ENCODE data around the gene KCNJ1. TPM values are rescaled to one million over a fixed set of nuclear protein-coding genes. Genes with fewer than 3 reads are reported as not detected.
A peak's percentile ranks its signal among the peaks of the same experiment; 100 is the strongest.

The KCNJ1 gene
- total and polyA plus RNA-seq, 5 donors from 2014 or later = 0.39 TPM; not detected in 4

DNA sequence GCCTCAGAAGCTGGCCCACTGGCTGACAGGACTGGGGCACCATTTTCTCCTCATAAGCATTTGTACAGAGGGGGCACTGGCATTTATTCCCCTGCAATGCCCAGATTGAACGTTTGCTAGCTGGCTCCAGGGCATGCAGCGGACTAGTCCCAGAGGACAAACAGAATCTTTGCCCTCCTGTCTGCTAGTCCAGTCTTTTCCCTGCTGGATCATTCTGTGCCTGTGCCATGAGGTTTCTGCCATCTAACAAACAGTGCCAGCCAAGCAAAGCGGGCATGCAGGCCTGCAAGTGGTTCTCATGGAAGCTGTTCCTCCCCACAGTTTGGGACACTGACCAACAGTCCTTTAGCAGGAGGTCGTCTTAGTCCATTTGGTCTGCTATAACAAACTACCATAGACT, 53.4 kb downstream of the KCNJ1 start:
- Mint-ChIP-seq H3K27ac (peak overlapping the region in 2 of 3 donors; percentile 61 to 65), H3K36me3 (peaks cover 43% of the 10 kb centered on the region), H3K9me3 (no peaks in the 10 kb centered on the region), H3K4me3 (no peak overlapping the region), H3K27me3 (no peaks in the 10 kb centered on the region), H3K4me1 (peaks cover 0 to 6% (median 4%) of the 10 kb centered on the region in 4 donors)
- Histone ChIP-seq H3K27me3 (ENCODE audit: control insufficient read depth, insufficient read depth, low read length) (no peaks in the 10 kb centered on the region), H3K4me3 (ENCODE audit: low read depth, low read length) (no peak overlapping the region), H3K4me1 (ENCODE audit: control insufficient read depth, insufficient read depth, low read length, poor library complexity, severe bottlenecking) (no peaks in the 10 kb centered on the region), H3K27ac (ENCODE audit: insufficient read depth, low read length, poor library complexity, severe bottlenecking) (no peak overlapping the region), H3K36me3 (ENCODE audit: control insufficient read depth, insufficient read depth, low read length) (peaks cover 83% of the 10 kb centered on the region), H3K9me3 (ENCODE audit: control insufficient read depth in 2 of 2, low read length in 2 of 2) (no peaks in the 10 kb centered on the region)
- no peak for DNase-seq
- no peak for ATAC-seq (ENCODE audit: low read depth in 2 of 2)

DNA sequence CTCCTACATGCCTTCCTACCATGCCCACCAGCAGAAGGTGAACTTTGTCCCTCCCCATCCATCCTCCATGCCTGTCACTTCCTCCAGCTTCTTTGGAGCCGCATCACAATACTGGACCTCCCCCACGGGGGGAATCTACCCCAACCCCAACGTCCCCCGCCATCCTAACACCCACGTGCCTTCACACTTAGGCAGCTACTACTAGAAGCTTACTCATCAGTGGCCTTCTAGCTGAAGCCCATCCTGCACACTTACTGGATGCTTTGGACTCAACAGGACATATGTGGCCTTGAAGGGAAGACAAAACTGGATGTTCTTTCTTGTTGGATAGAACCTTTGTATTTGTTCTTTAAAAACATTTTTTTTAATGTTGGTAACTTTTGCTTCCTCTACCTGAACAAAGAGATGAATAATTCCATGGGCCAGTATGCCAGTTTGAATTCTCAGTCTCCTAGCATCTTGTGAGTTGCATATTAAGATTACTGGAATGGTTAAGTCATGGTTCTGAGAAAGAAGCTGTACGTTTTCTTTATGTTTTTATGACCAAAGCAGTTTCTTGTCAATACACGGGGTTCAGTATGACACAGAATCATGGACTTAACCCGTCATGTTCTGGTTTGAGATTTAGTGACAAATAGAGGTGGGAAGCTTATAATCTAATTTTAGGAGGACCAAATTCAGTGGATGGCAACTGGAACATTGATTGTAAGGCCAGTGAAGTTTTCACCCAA, 56.1 kb downstream of the KCNJ1 start:
- Histone ChIP-seq H3K4me1 (ENCODE audit: control insufficient read depth, insufficient read depth, low read length, poor library complexity, severe bottlenecking) (no peaks in the 10 kb centered on the region), H3K27ac (ENCODE audit: insufficient read depth, low read length, poor library complexity, severe bottlenecking) (no peak overlapping the region), H3K9me3 (ENCODE audit: control insufficient read depth in 2 of 2, low read length in 2 of 2) (no peaks in the 10 kb centered on the region), H3K36me3 (ENCODE audit: control insufficient read depth, insufficient read depth, low read length) (peaks cover 92% of the 10 kb centered on the region), H3K4me3 (ENCODE audit: low read depth, low read length) (no peak overlapping the region), H3K27me3 (ENCODE audit: control insufficient read depth, insufficient read depth, low read length) (no peaks in the 10 kb centered on the region)
- Mint-ChIP-seq H3K9me3 (no peaks in the 10 kb centered on the region), H3K36me3 (peaks cover 50% of the 10 kb centered on the region), H3K4me1 (peaks cover 4 to 14% (median 8%) of the 10 kb centered on the region in 4 donors), H3K4me3 (peak overlapping the region in 1 of 4 donors; percentile 41), H3K27me3 (no peaks in the 10 kb centered on the region), H3K27ac (peak overlapping the region; percentile 15 to 85 (median 65))
- ATAC-seq (ENCODE audit: low read depth in 2 of 2) (no peak), DNase-seq (no peak)

DNA sequence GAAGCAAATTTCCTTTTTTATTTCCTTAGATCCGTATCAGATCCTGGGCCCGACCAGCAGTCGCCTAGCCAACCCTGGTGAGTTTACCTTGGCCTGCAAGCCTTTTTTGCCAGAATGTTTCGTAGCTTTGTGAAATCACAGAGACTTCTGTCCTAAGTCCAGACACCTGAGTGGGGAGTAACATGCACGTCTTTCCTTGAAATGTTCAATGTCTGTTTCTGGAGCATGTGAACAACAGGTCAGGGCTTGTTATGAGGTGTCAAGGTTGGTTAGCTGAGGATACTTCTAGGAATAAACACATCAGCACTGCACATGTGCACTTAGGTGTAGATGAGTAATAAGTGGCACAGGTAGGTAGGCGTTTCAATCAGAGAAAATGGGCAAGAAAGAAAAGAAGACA, 58.0 kb downstream of the KCNJ1 start:
- Histone ChIP-seq H3K36me3 (ENCODE audit: control insufficient read depth, insufficient read depth, low read length) (peaks cover 99% of the 10 kb centered on the region), H3K4me3 (ENCODE audit: low read depth, low read length) (no peak overlapping the region), H3K4me1 (ENCODE audit: control insufficient read depth, insufficient read depth, low read length, poor library complexity, severe bottlenecking) (no peaks in the 10 kb centered on the region), H3K27me3 (ENCODE audit: control insufficient read depth, insufficient read depth, low read length) (no peaks in the 10 kb centered on the region), H3K27ac (ENCODE audit: insufficient read depth, low read length, poor library complexity, severe bottlenecking) (no peak overlapping the region), H3K9me3 (ENCODE audit: control insufficient read depth in 2 of 2, low read length in 2 of 2) (no peaks in the 10 kb centered on the region)
- H3K27ac Mint-ChIP-seq = peak overlapping the region in 1 of 3 donors; percentile 58
- ATAC-seq (ENCODE audit: low read depth in 2 of 2) (no peak), DNase-seq (no peak)
- peaks cover 48% of the 10 kb centered on the region for H3K36me3 Mint-ChIP-seq
- H3K4me1 Mint-ChIP-seq = peaks cover 12 to 17% (median 14%) of the 10 kb centered on the region in 4 donors
- no peaks in the 10 kb centered on the region for H3K27me3 Mint-ChIP-seq
- H3K9me3 Mint-ChIP-seq = no peaks in the 10 kb centered on the region
- H3K4me3 Mint-ChIP-seq = no peak overlapping the region

DNA sequence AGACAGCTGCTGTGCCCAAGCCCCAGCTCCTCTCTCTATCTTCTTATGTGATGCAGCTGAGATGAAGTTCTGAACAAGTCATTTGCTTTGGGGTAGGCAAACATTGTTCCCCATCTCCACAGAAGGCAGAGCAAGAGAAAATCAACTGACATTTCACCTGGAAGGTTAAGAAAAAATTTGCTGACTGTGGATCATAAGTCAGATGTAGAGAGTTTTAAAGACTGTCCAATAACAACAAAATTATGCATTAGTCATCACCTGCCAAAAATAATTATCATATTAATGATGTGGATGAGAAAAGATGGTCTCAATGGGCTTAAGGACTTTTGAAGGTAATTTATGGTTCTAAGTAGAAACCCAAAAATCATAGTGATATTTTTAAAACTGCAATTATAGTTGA, 59.2 kb downstream of the KCNJ1 start:
- Histone ChIP-seq H3K27me3 (ENCODE audit: control insufficient read depth, insufficient read depth, low read length) (no peaks in the 10 kb centered on the region), H3K4me1 (ENCODE audit: control insufficient read depth, insufficient read depth, low read length, poor library complexity, severe bottlenecking) (no peaks in the 10 kb centered on the region), H3K9me3 (ENCODE audit: control insufficient read depth in 2 of 2, low read length in 2 of 2) (no peaks in the 10 kb centered on the region), H3K36me3 (ENCODE audit: control insufficient read depth, insufficient read depth, low read length) (peaks cover 99% of the 10 kb centered on the region), H3K4me3 (ENCODE audit: low read depth, low read length) (no peak overlapping the region), H3K27ac (ENCODE audit: insufficient read depth, low read length, poor library complexity, severe bottlenecking) (no peak overlapping the region)
- Mint-ChIP-seq H3K27me3 (no peaks in the 10 kb centered on the region), H3K9me3 (no peaks in the 10 kb centered on the region), H3K36me3 (peaks cover 51% of the 10 kb centered on the region), H3K4me1 (peaks cover 17 to 23% (median 20%) of the 10 kb centered on the region in 4 donors), H3K4me3 (no peak overlapping the region), H3K27ac (peak overlapping the region in 2 of 3 donors; percentile 59 to 76)
- DNase-seq (no peak), ATAC-seq (ENCODE audit: low read depth in 2 of 2) (no peak)

DNA sequence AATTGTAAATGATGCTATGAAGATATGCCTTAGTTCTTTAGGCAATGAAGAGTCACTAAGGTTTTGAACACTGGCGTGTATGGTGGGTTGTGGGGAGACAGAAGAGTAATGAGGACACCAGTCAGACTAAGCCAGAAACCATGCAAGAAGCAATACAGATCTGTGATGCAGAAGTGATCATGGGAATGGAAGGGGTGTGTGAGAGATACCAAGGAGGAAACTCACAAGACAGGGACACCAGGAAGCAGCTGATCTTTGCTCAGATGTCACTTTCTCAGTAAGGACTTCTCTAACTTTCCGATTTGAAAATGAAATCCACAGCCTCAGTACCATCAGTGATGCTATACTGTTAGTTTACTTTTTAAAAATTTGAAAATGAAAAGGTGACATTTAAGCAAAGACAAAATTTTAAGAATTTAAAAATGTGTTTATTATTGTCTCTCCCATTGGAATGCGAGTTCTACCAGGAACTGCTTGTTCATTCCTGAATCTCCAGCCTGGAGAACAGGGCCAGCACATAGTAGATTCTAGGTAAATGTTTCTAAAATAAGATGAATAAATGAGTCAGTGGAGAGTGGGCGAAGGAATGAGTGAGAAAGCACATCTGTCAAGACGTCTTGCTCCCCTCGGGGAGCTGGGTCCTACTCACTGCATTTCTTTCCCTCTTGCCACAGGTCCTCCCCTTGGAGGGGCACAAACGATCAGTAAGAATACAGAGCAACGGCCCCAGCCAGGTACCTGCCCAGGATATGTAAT, 60.4 kb downstream of the KCNJ1 start:
- Histone ChIP-seq H3K27ac (ENCODE audit: insufficient read depth, low read length, poor library complexity, severe bottlenecking) (no peak overlapping the region), H3K4me1 (ENCODE audit: control insufficient read depth, insufficient read depth, low read length, poor library complexity, severe bottlenecking) (no peaks in the 10 kb centered on the region), H3K9me3 (ENCODE audit: control insufficient read depth in 2 of 2, low read length in 2 of 2) (no peaks in the 10 kb centered on the region), H3K4me3 (ENCODE audit: low read depth, low read length) (no peak overlapping the region), H3K27me3 (ENCODE audit: control insufficient read depth, insufficient read depth, low read length) (no peaks in the 10 kb centered on the region), H3K36me3 (ENCODE audit: control insufficient read depth, insufficient read depth, low read length) (peaks cover 91% of the 10 kb centered on the region)
- Mint-ChIP-seq H3K9me3 (no peaks in the 10 kb centered on the region), H3K4me3 (no peak overlapping the region), H3K4me1 (peaks cover 17 to 28% (median 23%) of the 10 kb centered on the region in 4 donors), H3K36me3 (peaks cover 53% of the 10 kb centered on the region), H3K27me3 (no peaks in the 10 kb centered on the region), H3K27ac (peak overlapping the region in 2 of 3 donors; percentile 9 to 44)
- no peak for ATAC-seq (ENCODE audit: low read depth in 2 of 2)
- no peak for DNase-seq

DNA sequence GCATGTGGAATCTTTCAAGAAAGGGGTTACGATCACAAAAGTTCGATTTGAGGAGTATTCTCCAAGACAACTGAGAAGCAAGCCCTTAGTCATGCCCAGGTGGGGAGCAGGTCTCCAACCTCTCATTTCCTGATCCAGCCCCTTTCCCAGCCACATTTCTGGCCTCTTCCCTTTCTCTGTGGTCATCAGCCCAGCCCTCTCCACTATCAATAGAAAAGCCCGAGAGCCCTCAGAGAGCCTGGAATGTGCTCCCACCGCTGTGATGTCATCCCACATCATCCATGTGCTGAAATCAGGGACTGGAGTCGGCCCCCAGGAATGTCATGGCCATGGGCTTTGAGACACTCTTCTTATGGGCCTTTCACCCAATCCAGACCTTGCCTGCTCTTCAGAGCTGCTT, 62.6 kb downstream of the KCNJ1 start:
- H3K4me1 Mint-ChIP-seq = peaks cover 22 to 38% (median 25%) of the 10 kb centered on the region in 4 donors
- ATAC-seq (ENCODE audit: low read depth in 2 of 2) = no peak
- H3K9me3 Mint-ChIP-seq = no peaks in the 10 kb centered on the region
- Histone ChIP-seq H3K9me3 (ENCODE audit: control insufficient read depth in 2 of 2, low read length in 2 of 2) (no peaks in the 10 kb centered on the region), H3K4me1 (ENCODE audit: control insufficient read depth, insufficient read depth, low read length, poor library complexity, severe bottlenecking) (no peaks in the 10 kb centered on the region), H3K27ac (ENCODE audit: insufficient read depth, low read length, poor library complexity, severe bottlenecking) (no peak overlapping the region), H3K36me3 (ENCODE audit: control insufficient read depth, insufficient read depth, low read length) (peaks cover 91% of the 10 kb centered on the region), H3K27me3 (ENCODE audit: control insufficient read depth, insufficient read depth, low read length) (no peaks in the 10 kb centered on the region), H3K4me3 (ENCODE audit: low read depth, low read length) (no peak overlapping the region)
- peak overlapping the region in 2 of 3 donors; percentile 74 for H3K27ac Mint-ChIP-seq
- H3K36me3 Mint-ChIP-seq = peaks cover 45% of the 10 kb centered on the region
- H3K4me3 Mint-ChIP-seq = peak overlapping the region in 1 of 4 donors; percentile 59
- no peaks in the 10 kb centered on the region for H3K27me3 Mint-ChIP-seq
- DNase-seq = no peak

DNA sequence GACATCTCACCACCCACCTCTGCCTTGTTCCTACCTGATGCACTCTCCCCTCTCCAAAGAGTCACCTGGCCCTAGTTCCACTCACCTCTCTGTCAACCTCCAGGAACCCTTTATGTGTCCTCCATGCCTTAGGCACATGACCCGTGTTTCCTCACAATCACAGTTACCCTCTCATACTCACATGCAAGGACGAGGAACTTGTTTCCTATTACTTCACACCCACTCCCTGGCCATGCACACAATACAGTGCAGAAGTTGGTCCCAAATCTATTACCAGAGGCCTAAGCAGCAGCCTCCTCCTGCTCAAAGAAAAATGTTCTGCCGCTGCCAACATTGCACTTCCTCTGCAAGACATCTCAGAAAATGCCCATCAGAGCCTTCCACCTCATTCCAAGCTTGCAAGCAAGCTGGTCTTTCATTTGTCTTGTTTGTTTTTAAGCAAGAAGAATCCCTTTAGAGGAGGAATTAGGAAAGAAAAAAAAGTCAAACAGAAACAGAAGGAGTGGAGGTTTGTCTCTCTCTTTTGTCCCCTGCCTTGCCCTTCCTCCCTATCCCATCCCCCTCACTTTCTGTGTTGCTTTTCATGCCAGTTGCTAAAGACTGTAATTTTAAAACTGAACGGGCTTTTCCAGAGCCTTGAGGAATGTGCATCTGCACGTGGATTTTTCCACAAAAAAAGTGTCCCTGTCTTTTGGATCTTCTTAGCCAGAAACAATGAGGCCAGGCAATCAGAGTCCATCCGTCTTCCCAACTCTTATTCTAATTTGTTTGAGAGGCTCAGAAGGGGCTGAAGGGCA, 63.4 kb downstream of the KCNJ1 start:
- no peaks in the 10 kb centered on the region for H3K4me1 ChIP-seq (ENCODE audit: control insufficient read depth, insufficient read depth, low read length, poor library complexity, severe bottlenecking)
- no peak overlapping the region for H3K27ac ChIP-seq (ENCODE audit: insufficient read depth, low read length, poor library complexity, severe bottlenecking)
- peak overlapping the region; percentile 64 to 74 (median 74) for H3K27ac Mint-ChIP-seq
- H3K36me3 Mint-ChIP-seq = peaks cover 42% of the 10 kb centered on the region
- peaks cover 89% of the 10 kb centered on the region for H3K36me3 ChIP-seq (ENCODE audit: control insufficient read depth, insufficient read depth, low read length)
- no peaks in the 10 kb centered on the region for H3K9me3 ChIP-seq (ENCODE audit: control insufficient read depth in 2 of 2, low read length in 2 of 2)
- no peaks in the 10 kb centered on the region for H3K27me3 ChIP-seq (ENCODE audit: control insufficient read depth, insufficient read depth, low read length)
- H3K4me3 ChIP-seq (ENCODE audit: low read depth, low read length) = no peak overlapping the region
- H3K9me3 Mint-ChIP-seq = no peaks in the 10 kb centered on the region
- H3K4me1 Mint-ChIP-seq = peaks cover 22 to 38% (median 25%) of the 10 kb centered on the region in 4 donors
- no peak for DNase-seq
- H3K27me3 Mint-ChIP-seq = no peaks in the 10 kb centered on the region
- H3K4me3 Mint-ChIP-seq = peak overlapping the region in 1 of 4 donors; percentile 9
- ATAC-seq (ENCODE audit: low read depth in 2 of 2) = no peak
